Measurements from ENCODE around the gene SYT8. TPM values are rescaled to one million over a fixed set of nuclear protein-coding genes. Genes with fewer than 3 reads are reported as not detected.
A peak's percentile ranks its signal among the peaks of the same experiment; 100 is the strongest.

SYT8 gene
- total RNA-seq, 1 experiment from 2014 or later, result not detected

- peak overlapping the region in 1 of 3 experiments; percentile 49; a peak in 1 of 7 replicates for H3K27ac Mint-ChIP-seq
- no peak overlapping the region for H3K23ac ChIP-seq (ENCODE audit: insufficient read length, low read depth, low read length)
- H3K14ac ChIP-seq (ENCODE audit: insufficient read depth, low read length), result peak overlapping the region; percentile 49; the same call in 1 of the 2 replicates
- H3K27ac ChIP-seq (ENCODE audit: insufficient read length, low read depth, low read length), result no peak overlapping the region
- no peak overlapping the region for H3K9ac ChIP-seq (ENCODE audit: extremely low read depth, insufficient read length, low read length)
- H3K18ac ChIP-seq (ENCODE audit: insufficient read length, low read depth, low read length), result no peak overlapping the region
- no peak overlapping the region for H2BK12ac ChIP-seq (ENCODE audit: insufficient read length, low read depth, low read length)
- no peak overlapping the region for H2AFZ ChIP-seq (ENCODE audit: low read length)
- no peak overlapping the region for H2BK5ac ChIP-seq (ENCODE audit: insufficient read length, low read length)
- no peak overlapping the region for H3T11ph ChIP-seq (ENCODE audit: low read length)
- H3K56ac ChIP-seq (ENCODE audit: insufficient read length, low read depth, low read length), result no peak overlapping the region
- H3K4me1 ChIP-seq (ENCODE audit: insufficient read depth, low read length), result no peaks in the 10 kb centered on the region
- H3K4me3 Mint-ChIP-seq, result peak overlapping the region in 1 of 2 experiments; percentile 21; a peak in 1 of 5 replicates
- H3K4me2 ChIP-seq (ENCODE audit: insufficient read depth, insufficient read length, low read length), result no peak overlapping the region
- no CpG with 5 or more reads among the region's 26 CpGs for WGBS (ENCODE audit: extremely low coverage, insufficient read length, low lambda C conversion rate)
- H2AK5ac ChIP-seq (ENCODE audit: insufficient read length, low read length), result no peak overlapping the region
- H3K36me3 Mint-ChIP-seq (ENCODE audit: insufficient read depth in 1 of 3, low read depth in 3 of 3), result no peaks in the 10 kb centered on the region
- H3K9me3 Mint-ChIP-seq, result no peaks in the 10 kb centered on the region
- no peak overlapping the region for H4K5ac ChIP-seq (ENCODE audit: insufficient read length, low read depth, low read length)
- H3K27me3 ChIP-seq (ENCODE audit: insufficient read depth, low read length), result no peaks in the 10 kb centered on the region
- H3K79me1 ChIP-seq (ENCODE audit: insufficient read depth, low read depth, low read length, poor library complexity, severe bottlenecking), result no peaks in the 10 kb centered on the region
- no peak overlapping the region for H4K91ac ChIP-seq (ENCODE audit: insufficient read length, low read depth, low read length)
- H3K79me2 ChIP-seq (ENCODE audit: insufficient read depth, low read length), result no peaks in the 10 kb centered on the region
- no peaks in the 10 kb centered on the region for H3K23me2 ChIP-seq (ENCODE audit: insufficient read length, low read depth, low read length, poor library complexity, severe bottlenecking)
- no peaks in the 10 kb centered on the region for H4K20me1 ChIP-seq (ENCODE audit: control insufficient read depth, insufficient read depth, insufficient read length)
- H2BK120ac ChIP-seq (ENCODE audit: low read depth, low read length, poor library complexity, severe bottlenecking), result no peak overlapping the region
- no peaks in the 10 kb centered on the region for H3K9me3 ChIP-seq (ENCODE audit: control insufficient read depth, low read depth, low read length)
- H3K4ac ChIP-seq (ENCODE audit: low read depth, low read length), result no peak overlapping the region
- peak; percentile 73 for TF ChIP-seq CTCF (conservative IDR thresholded peaks at IDR 0.05)
- H3K4me1 Mint-ChIP-seq, result peaks cover 2 to 7% of the 10 kb centered on the region in 2 experiments; a peak in 1 of 4 replicates
- H2BK20ac ChIP-seq (ENCODE audit: low read depth, low read length, poor library complexity, severe bottlenecking), result no peak overlapping the region
- H3K27me3 Mint-ChIP-seq (ENCODE audit: low read depth), result no peaks in the 10 kb centered on the region; the same call in 1 of the 2 replicates
- DNase-seq, result peak; percentile 77
- no peak overlapping the region for H2BK15ac ChIP-seq (ENCODE audit: low read depth, low read length)
- H4K8ac ChIP-seq (replicated peaks; ENCODE audit: insufficient read length, low read depth, low read length), result no peak overlapping the region
Observed at GRCh38 chr11:1876361-1877063, 41.7 kb downstream of the SYT8 start.

All from H9 (cell line).